HEK293T (cell line): ENCODE data around the gene FBXO34.

Experiments
- ARNT ChIP-seq: fragments of 450-650 bp; IDR thresholded peaks from 2 replicates; pipeline ENCODE4 v1.6.1; 2017; ENCODE audit warnings: mild to moderate bottlenecking
- ELF4 ChIP-seq: fragments of 450-650 bp; IDR thresholded peaks from 2 replicates; pipeline ENCODE4 v1.6.1; 2017; ENCODE audit warnings: antibody characterized with exemption
- FOXA1 ChIP-seq: fragments of 450-650 bp; IDR thresholded peaks from 2 replicates; pipeline ENCODE4 v1.6.1; 2016; ENCODE audit warnings: mild to moderate bottlenecking
- FOXM1 ChIP-seq: fragments of 450-650 bp; IDR thresholded peaks from 2 replicates; pipeline ENCODE4 v1.6.1; 2017; ENCODE audit warnings: mild to moderate bottlenecking, borderline replicate concordance
- HDGF ChIP-seq: fragments of 450-650 bp; IDR thresholded peaks from 2 replicates; pipeline ENCODE4 v1.6.1; 2017; ENCODE audit warnings: antibody characterized with exemption, borderline replicate concordance
- L3MBTL2 ChIP-seq: fragments of 450-650 bp; conservative IDR thresholded peaks from 2 replicates; pipeline ENCODE4 v1.6.1; 2016; ENCODE audit warnings: mild to moderate bottlenecking
- NFRKB ChIP-seq: fragments of 450-650 bp; IDR thresholded peaks from 2 replicates; pipeline ENCODE4 v1.6.1; 2016; ENCODE audit warnings: mild to moderate bottlenecking, moderate library complexity
- PKNOX1 ChIP-seq: fragments of 450-650 bp; IDR thresholded peaks from 2 replicates; pipeline ENCODE4 v1.6.1; 2016
- SP1 ChIP-seq: fragments of 450-650 bp; IDR thresholded peaks from 2 replicates; pipeline ENCODE4 v1.6.1; 2017
- SUZ12 ChIP-seq: fragments of 450-650 bp; IDR thresholded peaks from 2 replicates; pipeline ENCODE4 v1.6.1; 2016; ENCODE audit warnings: mild to moderate bottlenecking
- TARDBP ChIP-seq: fragments of 450-650 bp; IDR thresholded peaks from 2 replicates; pipeline ENCODE4 v1.6.1; 2016
- ZNF384 ChIP-seq: fragments of 450-650 bp; IDR thresholded peaks from 2 replicates; pipeline ENCODE4 v1.6.1; 2016

- no peak for TF ChIP-seq FOXM1
- no peak for TF ChIP-seq L3MBTL2
- no peak for TF ChIP-seq NFRKB
- TF ChIP-seq SUZ12, result no peak
- no peak for TF ChIP-seq HDGF
- TF ChIP-seq TARDBP, result no peak
- TF ChIP-seq SP1, result no peak
- TF ChIP-seq ELF4, result no peak
- no peak for TF ChIP-seq PKNOX1
- no peak for TF ChIP-seq FOXA1
- no peak for TF ChIP-seq ARNT
- TF ChIP-seq ZNF384, result no peak
These were observed 31.9 kb upstream of the FBXO34 start for GRCh38 chr14:55239320-55239719.
